HG03103 (cell line): ENCODE data around the gene EDIL3.

Source experiments
- ATAC-seq: cut with Tn5 transposase; IDR thresholded peaks from one replicate; pipeline ENCODE4 v1.9.1; 2021; ENCODE audit warnings: low read depth; ENCODE audit not compliant: unreplicated experiment

The EDIL3 gene

DNA sequence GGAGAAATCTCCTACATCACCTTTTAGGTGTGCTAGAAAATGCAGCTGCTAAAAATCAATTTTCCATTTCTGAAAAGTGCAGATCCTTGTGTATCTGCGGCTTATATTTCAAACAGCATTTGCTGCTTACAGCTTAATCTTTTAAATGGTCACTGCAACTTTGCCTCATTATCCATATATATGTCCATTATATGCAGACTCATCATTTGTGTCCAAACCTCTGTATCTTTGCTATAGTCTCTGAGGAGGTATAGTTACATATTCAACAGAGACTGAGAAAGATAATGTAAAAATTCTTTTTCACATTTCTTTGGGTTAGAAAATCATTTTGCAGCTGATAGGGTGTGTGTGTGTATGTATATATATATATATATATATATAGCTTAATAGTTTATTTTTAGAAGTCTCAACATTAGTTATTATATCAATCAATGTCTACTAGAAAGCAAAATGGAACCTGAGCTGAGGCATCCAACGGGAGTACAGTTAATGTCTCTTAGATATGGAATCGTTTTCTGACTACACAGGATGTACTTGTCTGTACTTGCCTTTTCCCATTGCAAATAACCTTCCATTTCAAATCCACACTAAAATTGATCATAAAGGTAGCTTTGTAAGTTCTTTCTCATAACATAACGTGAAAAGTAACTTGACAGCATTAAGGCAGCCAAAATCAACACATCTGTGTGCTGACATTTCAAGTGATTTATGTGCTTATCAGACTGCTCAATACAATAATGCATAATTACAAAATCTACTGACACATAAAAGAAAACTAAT lies 397.0 kb downstream of the EDIL3 start:
- ATAC-seq, result no peak

DNA sequence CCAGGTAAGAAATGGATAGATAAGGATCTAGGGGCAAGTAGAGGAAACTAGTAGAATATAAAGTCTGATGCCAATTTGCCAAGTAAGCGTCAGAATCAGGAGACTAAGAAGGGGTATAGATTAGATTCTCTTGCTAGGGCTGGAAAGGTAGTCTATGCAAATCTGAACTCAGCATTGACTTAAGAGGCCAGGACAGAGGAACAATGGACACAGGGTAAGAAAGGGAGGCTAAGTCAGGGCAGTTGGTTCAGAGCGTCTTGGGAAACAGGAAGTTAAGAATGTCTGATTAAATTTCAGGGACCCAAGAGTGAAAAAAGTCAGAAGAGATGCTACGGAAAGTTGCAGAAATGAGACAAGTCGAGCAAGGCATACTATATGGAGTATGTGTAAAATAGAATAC lies 400.8 kb downstream of the EDIL3 start:
- no peak for ATAC-seq

- ATAC-seq, result no peak
These were observed 410.5 kb downstream of the EDIL3 start for GRCh38 chr5:83973925-83974815.

DNA sequence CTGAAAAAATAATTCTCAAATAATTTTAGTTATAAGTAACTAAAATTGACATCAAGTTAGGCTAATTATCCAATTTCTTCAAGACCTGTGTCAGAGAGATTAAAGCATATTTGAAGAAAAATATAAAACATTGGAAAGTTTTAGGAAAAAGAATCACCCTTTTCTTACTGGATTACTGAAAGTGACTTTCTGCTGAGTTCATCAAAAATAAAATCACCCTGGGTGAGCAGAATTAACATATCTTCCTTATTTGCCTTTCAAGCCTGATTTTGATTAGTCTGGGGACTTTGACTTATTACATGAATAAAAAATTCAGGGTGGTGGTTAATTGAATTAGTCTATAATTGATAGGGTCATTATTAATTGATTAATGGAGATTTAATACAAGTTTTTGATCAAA lies 411.8 kb downstream of the EDIL3 start:
- ATAC-seq, result no peak

GRCh38 chr5:83972236-83972635 lies 412.4 kb downstream of the EDIL3 start:
- no peak for ATAC-seq

GRCh38 chr5:83967417-83967816 lies 417.3 kb downstream of the EDIL3 start:
- ATAC-seq, result no peak

GRCh38 chr5:83965441-83965840 lies 419.2 kb downstream of the EDIL3 start:
- ATAC-seq, result no peak

DNA sequence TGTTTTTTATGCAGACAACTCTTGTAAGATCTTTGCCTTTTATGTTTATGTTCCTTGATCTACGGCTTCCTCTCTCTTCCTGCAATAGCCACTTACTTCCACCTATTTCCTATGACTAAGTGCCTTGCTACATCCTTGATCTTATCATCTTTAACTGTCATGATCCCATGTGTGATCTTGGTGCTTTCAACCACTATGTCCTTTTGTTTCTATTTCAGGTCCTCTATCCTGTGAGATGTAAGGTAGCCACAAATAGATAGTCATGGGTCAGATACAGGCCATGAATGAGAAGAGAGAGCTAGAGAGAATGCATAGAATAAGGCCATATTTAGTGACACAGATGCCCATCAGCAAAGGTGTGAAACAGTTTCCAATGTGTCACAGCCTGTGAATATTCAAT lies 420.4 kb downstream of the EDIL3 start:
- no peak for ATAC-seq

- ATAC-seq, result no peak
These were observed 427.5 kb downstream of the EDIL3 start for GRCh38 chr5:83957188-83957587.

DNA sequence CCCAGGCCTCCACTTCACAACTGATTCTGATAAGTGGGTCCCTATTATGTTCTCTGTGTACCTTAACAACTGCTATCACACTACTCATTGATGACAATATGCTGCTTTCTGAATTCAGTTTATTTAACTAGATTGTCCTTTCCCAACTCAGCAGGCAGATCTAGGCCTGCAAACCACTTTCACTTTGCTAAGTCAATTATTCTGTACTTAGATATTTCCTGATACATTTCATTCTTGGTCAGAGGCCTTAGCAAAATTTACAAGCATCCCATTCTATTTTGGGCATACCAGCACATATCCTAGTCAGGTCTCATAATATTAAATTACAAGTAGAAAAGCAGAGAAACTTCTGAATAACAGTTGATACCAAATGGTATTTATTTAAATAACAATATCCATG lies 428.3 kb downstream of the EDIL3 start:
- ATAC-seq, result no peak

DNA sequence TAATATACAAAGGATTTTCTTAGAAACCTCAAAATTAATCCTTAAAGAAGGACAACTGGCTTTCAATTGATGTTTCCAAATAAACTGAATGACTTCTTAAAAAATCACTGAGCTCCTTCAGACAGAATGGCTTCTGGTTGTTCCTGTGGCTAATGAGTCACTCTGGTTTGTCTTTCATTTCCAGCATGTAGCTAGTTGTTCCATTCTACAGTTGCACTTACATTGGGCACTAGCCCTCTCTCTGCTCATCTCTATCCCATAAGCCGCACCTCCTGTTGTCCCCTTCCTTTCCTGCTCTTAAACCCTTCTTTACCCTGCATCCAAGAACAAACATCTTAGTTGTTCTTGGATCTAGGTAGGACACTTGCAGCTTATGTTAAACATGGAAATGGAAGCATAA lies 428.8 kb downstream of the EDIL3 start:
- ATAC-seq, result no peak

- no peak for ATAC-seq
These were observed 436.9 kb downstream of the EDIL3 start for GRCh38 chr5:83947763-83948162.

GRCh38 chr5:83946516-83946915 lies 438.2 kb downstream of the EDIL3 start:
- no peak for ATAC-seq

DNA sequence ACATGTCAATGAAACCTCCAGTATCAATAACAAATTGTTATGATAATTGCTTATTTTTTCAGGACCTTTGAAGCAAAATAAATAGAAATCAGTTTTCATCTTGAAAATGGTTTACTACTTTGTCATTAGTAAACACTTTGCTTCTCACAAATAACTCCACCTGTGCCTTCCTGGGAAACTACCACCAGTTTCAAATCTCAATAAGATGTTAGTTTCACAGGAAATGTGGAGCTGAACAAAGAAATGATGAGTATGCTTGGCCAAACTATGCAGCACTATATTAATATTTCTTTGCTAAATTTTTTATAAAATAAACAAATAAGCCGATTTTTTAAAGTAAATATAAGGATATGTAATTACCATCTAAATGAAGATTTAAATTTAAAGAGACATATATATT lies 442.5 kb downstream of the EDIL3 start:
- no peak for ATAC-seq

DNA sequence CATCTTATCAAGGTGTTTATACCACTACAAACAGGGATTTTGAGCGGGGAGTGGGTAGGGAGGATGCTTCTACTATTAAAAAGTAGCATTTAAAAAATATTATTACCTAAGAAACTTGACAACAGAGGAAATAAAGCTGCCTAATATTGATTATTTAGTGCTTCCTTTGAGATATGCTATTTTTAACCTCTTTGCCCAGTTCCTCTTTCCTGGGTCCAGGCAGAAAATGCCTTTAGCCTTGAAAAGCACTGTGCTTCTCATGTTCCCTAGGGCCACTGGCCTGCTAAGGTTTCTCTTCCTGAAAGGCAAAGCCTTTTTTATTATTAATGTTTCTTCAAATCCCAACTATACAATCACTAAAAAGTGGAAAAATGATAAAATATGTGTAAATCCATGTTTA lies 446.8 kb downstream of the EDIL3 start:
- ATAC-seq, result no peak

DNA sequence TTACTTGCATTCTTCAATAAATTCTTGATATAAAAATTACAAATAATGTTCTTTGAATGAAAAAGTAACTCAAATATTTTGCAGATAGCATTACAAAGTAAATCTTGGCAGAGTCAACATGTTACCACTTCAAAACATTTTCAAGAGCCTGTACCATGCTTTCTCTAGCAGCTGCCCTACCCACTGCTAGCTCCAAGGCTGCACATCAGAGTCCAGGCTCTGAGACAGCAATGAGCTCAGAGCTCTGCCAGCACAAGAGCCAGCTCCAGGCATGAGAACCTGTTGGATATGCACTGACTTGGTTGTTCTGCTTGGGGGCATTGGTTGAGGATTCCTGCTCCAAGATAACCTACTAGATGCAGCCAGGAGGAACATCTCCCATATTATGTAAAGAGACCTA lies 452.7 kb downstream of the EDIL3 start:
- no peak for ATAC-seq

GRCh38 chr5:83927140-83927733 lies 457.4 kb downstream of the EDIL3 start:
- peak; percentile 75 for ATAC-seq

DNA sequence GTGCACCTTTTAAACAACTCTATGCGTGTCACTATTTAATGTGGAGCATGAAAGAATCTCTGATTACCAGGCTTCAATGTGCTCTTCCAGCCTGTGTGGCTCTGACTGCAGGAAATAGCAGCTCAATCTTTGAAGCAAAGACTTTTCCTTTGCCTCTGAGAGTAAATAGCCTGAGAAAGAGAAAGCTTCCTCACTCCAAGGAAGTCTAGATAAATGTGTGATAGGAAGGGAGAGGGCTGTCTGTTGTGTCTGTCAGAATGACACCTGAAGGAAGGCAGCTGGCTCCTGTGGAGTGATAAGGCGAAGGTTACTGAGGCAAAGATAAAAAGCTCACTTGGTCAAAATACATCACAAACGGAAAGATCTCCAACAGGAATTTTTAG lies 458.7 kb downstream of the EDIL3 start:
- no peak for ATAC-seq

- no peak for ATAC-seq
These were observed 459.2 kb downstream of the EDIL3 start for GRCh38 chr5:83925321-83925954.

GRCh38 chr5:83924891-83925290 lies 459.8 kb downstream of the EDIL3 start:
- ATAC-seq, result no peak

GRCh38 chr5:83924171-83924570 lies 460.5 kb downstream of the EDIL3 start:
- no peak for ATAC-seq
